ENCODE measurements around the gene KCNB1.
"Not testable (repeated sequence)": the region's sequence is repeated elsewhere in the genome, so short reads cannot be mapped to it uniquely, and the experiment has no call there.

The KCNB1 gene

DNA sequence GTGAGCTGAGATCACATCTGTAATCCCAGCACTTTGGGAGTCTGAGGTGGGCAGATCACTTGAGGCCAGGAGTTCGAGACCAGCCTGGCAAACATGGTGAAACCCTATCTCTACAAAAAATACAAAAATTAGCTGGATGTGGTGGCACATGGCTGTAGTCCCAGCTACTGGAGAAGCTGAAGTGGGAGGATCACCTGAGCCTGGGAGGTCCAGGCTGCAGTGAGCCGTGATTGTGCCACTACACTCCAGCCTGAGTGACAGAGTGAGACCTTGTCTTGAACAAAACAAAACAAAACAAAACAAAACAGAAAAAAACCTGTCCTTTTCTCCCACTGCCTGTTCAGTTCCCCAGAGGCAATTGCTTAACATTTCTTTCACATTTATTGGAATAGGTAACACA, 168.4 kb downstream of the KCNB1 start:
- DNase-seq, result not testable (repeated sequence)
